GM19468 (cell line): Measurements from ENCODE around the gene NTN1.

ENCODE experiments used
- ATAC-seq: cut with Tn5 transposase; IDR thresholded peaks from one replicate; pipeline ENCODE4 v1.9.1; 2021; ENCODE audit warnings: mild to moderate bottlenecking, moderate library complexity, moderate number of reproducible peaks; ENCODE audit not compliant: unreplicated experiment; ENCODE audit errors: extremely low read depth

NTN1 gene

GRCh38 chr17:9225305-9226101 lies 204.2 kb downstream of the NTN1 start:
- no peak for ATAC-seq

- no peak for ATAC-seq
Measured at GRCh38 chr17:9226130-9226793, 205.0 kb downstream of the NTN1 start.

DNA sequence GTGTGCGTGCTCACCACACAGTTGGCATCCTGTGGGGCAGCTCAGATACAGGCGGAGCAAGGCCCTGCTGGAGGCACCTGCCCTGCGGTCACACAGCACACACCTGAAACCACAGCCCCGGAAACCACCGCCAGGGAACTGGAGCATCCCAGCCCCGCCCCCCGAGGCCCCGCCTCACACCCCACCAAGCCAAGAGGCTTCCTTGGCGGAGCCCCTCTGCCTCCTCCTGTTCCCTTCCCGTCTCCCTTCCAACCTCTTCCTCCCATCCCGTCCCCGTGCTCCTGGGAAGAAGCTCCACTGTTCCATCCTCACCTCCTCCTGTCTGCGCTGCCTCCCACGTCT lies 205.5 kb downstream of the NTN1 start:
- no peak for ATAC-seq

DNA sequence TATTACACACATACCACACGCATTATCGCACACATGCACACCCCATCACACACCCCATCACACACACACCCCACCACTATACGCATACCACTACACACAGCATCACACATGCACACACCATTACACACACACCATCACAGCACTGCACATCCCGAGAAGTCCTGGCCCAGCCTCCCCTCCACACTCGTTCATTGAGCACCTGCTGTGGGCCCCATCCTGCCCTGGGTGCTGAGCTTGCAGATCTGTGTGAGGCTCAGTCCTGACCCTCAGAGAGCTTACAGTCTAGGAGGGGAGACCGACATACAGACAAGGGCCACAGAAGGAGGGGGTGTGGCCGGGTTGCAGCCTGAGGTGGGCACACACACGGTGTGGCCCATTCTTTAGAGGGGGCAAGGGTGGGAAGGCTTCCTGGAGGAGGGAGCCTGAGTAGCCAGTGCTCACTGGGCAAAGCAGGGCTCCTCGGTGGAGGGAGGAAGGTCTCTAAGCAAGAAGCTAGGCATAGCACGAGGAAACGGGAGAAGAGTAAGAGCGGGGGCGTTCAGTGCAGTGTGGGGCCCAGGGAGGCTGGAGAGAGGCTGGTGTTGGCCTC lies 206.6 kb downstream of the NTN1 start:
- ATAC-seq, result no peak

DNA sequence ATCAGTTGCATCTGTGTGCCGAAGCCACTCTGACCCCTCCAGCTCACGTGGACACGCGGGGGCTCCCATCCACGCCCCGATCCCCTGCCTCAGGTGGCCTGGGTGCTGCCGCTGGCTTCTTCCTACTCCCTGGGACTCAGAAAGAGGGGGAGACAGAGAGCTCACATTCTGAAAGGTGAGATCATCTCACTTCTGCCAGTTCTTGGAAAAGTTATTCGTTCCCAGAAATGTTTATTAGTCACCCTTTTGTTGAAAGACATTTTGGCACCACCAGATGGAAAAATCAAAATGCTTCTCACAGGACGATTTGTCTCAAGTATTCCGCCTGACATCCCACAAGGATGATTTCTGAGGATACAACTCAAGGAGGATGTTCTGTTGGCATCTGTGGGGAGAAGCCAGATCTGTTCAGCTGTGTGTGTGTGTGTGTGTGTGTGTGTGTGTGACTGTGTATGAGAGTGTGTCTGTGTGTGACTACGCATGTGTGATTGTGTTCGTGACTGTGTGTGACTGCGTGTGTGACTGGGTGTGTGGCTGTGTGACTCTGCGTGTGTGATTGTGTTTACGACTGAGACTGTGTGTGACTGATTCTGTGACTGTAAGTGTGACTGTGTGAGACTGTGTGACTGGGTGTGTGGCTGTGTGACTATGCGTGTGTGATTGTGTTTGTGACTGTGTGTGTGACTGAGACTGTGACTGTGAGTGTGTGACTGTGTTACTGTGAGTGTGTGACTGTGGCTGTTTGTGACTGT lies 207.3 kb downstream of the NTN1 start:
- ATAC-seq, result no peak

GRCh38 chr17:9229160-9229825 lies 208.0 kb downstream of the NTN1 start:
- no peak for ATAC-seq

DNA sequence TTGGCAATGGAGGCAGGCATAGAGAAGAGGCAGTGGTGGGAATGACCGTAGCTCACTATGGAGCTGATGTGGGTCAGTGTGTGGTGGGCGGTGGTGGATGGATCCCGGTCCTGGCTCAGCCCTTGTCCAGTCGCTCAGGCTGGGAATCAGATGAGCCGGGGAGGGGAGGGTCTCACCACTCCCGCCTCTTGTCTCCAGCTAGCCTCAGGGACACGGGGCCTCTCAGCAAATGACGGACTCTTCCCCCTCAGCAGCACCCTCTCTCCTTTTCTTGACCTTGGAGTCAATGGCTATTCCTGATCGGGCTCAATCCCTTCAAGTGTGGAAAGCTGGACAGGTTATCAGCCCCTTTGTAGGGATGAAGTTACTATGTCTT lies 208.5 kb downstream of the NTN1 start:
- ATAC-seq, result no peak

- no peak for ATAC-seq
Measured at GRCh38 chr17:9230346-9230745, 209.0 kb downstream of the NTN1 start.

DNA sequence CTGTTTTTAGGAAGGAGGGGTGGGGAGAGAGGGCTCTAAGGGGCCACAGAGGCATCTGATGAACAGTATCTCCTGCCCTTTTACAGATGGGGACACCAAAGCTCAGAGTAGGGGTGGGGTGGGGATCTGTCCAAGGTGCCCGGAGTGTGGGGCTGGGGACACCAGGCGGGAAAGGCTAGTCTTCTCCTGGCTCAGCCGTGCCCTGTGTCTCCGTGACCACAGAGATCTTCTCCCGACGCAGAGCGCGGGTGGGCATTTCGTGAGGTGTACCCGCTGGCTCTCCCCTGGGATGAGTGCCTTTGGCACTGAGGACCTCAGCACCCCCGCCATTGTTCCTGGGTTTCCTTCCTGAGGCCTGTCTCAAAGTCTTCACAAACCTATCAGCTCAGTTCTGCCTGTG lies 209.6 kb downstream of the NTN1 start:
- no peak for ATAC-seq

DNA sequence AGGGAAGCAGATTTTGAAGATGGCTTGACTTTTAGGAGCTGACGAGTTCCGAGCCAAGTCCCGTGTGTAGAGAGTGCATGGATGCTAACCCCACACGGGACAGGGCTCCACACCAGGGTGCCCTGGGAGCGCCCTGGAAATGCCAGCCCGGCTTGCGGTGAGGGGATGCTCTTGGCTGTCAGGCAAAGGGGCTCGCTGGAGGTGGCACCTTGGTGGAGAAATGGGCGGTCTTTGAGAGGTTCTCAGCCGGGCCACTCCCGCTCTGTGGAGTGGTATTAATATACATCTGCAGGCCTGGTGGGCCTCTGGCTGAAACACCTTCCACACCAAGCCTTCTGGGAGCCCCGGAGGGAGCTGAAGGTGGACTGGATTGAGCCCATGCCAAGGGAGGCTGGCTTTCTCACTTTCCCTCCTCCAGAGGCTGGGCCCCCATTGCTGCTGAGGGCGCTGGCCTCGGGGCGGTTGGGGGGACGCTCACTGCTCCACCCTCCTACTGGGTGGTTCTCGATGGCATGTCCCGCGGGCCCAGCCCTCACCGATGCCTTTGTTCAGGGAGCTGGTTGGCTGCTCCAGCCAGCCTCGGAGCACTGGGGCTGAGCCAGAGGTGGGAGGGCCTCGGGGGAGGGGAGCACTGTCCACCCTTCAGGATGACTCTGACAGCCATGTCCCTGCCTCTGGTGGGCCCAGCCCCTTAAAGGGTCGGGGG lies 210.3 kb downstream of the NTN1 start:
- ATAC-seq, result no peak

- no peak for ATAC-seq
Measured at GRCh38 chr17:9232155-9232475, 210.8 kb downstream of the NTN1 start.

DNA sequence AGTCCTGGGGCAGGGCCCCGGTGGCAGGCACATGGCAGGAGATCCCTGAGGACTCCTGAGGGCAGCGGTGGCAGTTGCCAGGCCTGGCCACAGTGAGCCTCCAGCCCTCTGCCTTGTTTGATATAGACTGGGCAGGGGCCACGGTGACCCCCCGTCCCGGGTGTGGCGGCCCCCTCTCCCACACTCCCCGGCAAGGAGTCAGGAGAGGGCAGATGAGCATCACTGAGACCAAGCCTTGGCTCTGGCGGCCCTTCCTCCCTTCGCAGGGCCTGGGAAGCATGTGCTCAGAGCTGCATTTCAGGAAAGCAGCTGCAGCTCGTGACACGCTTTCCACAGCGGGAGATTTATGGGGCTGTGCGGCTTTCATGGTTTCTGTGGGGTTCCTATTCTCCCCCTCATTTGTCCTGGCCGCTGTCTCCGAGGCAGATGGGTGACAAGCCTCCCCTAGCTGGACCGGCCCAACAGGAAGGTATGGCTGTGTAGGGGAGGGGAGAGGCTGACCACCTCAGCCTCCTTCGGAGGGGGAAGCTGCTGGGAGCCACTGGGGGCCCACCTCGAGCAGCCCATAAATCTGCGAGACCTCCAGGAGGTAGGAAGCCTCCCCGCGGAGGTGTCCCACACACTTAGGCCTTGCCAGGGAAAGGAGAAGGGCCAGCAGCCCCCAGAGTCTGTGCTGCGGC lies 211.4 kb downstream of the NTN1 start:
- no peak for ATAC-seq

DNA sequence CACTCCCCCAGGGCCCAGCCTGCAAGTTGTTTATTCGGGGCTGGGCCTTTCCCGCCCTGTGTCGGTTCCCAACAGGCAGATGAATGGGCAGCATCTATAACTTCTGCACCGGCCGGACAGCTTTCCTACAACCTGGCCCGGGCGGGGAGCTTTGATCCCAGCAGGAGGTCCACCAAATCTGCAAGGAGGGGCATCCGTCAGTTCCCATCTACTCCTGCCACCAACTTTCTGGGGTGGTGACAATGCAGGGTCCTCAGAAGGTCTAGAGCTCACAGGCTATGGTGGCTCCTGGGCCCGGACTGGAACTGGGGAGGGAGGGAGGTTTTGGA lies 211.9 kb downstream of the NTN1 start:
- ATAC-seq, result no peak

GRCh38 chr17:9233761-9234160 lies 212.5 kb downstream of the NTN1 start:
- no peak for ATAC-seq

GRCh38 chr17:9234389-9234945 lies 213.2 kb downstream of the NTN1 start:
- no peak for ATAC-seq

GRCh38 chr17:9235346-9235745 lies 214.0 kb downstream of the NTN1 start:
- ATAC-seq, result no peak

DNA sequence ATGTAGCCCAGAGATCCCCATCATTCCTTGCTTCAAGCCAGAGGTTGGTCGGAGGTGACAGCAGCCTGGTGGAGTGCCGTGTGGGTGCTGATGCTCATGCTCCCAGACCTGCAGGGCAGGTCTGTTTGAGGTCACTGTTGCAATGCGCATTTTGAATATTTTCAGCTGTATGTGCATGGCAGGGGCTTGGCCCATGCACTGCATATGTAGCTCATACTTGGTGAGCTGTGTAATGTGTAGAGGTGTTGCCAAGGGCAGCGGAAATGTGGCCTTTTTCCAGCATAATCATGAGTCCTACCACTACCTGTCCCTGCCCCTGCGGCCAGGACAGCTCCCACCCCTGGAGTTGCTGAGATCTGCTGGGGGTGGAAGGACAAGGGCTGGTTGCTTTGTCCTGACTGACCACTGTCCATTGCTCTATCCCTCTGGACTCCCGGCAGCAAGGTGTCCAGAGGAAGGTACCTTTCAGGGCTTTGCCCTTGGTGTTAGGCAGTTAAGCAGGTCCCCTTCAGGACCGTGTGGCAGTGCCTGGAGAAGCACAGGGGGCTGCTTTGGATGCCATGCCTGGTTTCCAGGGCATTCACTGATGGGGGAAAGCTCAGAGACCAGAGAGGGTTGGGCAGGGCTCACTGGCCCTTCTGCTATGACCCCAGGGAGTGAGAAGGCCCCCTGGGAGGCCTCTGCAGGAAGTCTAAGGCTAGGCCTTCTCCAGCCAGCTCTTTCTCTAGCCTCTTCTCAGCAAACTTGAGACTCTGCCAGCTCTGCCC lies 215.2 kb downstream of the NTN1 start:
- ATAC-seq, result no peak

DNA sequence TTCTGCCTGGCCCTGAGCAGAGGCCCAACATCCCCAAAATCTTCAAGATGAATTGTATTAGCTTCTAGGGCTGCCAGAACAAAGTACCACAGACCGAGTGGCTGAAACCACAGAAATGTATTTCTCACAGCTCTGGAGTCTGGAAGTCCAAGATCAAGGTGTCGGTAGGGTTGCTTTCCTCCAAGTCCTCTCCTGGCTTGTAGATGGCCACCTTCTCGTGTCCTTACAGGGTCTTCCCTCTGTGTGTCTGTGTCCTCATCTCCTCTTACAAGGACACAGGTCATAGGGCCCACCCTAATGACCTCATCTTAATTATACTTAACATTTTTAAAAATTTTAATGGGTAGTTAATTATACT lies 215.7 kb downstream of the NTN1 start:
- no peak for ATAC-seq
